Upper lobe of right lung (tissue), 1 donor: Measurements from ENCODE around the gene HDGFL2. TPM values are rescaled to one million over a fixed set of nuclear protein-coding genes. Genes with fewer than 3 reads are reported as not detected.

Experiments
- ATAC-seq: fragments of 200-7000 bp; cut with Tn5 transposase; one replicate; pipeline ENCODE4 v1.9.1; 2020; ENCODE audit warnings: mild to moderate bottlenecking, moderate library complexity
- DNase-seq: peaks from one replicate; pipeline ENCODE4 v3.0.0-alpha.2; 2020
- H3K27ac ChIP-seq: fragments of 200-600 bp; one replicate; pipeline ENCODE4 v1.8.0; 2022
- H3K27me3 ChIP-seq: fragments of 200-600 bp; one replicate; pipeline ENCODE4 v1.8.0; 2022; ENCODE audit warnings: mild to moderate bottlenecking
- H3K36me3 ChIP-seq: fragments of 200-600 bp; one replicate; pipeline ENCODE4 v1.8.0; 2022
- H3K4me1 ChIP-seq: fragments of 200-600 bp; one replicate; pipeline ENCODE4 v1.8.0; 2022
- H3K4me3 ChIP-seq: fragments of 200-600 bp; one replicate; pipeline ENCODE4 v1.8.0; 2022; ENCODE audit warnings: mild to moderate bottlenecking
- H3K9me3 ChIP-seq: fragments of 200-600 bp; one replicate; pipeline ENCODE4 v1.8.0; 2022
- intact Hi-C: fragments of 100-400 bp; cut with DNase I; formaldehyde crosslinking; loops from one replicate; pipeline ENCODE4 v1.11.0; 2022
- total RNA-seq: library from RNA; stranded (reverse); fragmentation: NEBNext Ultra II Directional; extraction: Animal tissue kit (Norgen Biotek cat#: 25700); gene quantifications from one replicate; pipeline ENCODE4 v1.2.1, GENCODE V29; 2021
- TF ChIP-seq, protein P1 (sequence below): fragments of 200-600 bp; IDR thresholded peaks from one replicate; pipeline ENCODE4 v1.8.0; 2022; ENCODE audit warnings: antibody characterized with exemption
- donor health status: DM: no; HTN: yes; CAD: no; lungs with severe emphysema.

The HDGFL2 gene
- total RNA-seq, 1 donor from 2014 or later = 30.6 TPM

DNA sequence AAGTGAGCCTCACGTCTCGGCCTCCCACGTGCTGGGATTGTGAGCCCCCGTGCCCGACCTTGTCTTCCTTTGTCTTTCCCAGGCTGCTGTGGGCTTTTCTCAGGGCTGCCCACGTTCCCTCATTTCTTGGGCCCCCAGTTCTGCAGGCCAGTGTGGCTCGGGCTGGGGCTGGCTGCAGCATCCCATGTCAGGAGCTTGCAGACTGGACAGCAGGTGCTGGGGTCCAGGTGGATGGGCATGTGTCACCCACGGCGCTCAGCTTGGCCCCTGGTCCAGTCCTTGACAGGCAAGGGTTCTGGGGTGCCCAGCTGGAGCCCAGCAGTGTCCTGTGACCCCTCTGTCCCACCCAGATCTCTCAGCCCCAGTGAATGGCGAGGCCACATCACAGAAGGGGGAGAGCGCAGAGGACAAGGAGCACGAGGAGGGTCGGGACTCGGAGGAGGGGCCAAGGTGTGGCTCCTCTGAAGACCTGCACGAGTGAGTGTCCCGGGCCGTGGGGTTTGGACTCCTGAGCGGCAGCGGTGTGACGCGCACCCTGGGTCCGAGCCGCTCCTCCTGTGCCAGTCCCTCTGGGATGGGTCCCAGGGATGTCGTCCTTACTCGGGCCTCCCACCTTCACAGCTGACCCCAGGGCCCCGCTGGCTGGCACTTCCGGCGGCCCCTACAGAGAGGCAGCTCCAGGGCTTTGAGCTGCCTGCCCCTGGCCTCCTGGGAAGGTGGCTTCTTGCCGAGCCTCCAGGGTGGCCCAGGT, 28.9 kb downstream of the HDGFL2 start:
- peaks cover 49% of the 10 kb centered on the region for H3K36me3 ChIP-seq
- no peak overlapping the region for H3K4me3 ChIP-seq
- no peaks in the 10 kb centered on the region for H3K4me1 ChIP-seq
- intact Hi-C loops = no loop called here
- no peak overlapping the region for H3K27ac ChIP-seq
- no peak for ATAC-seq
- H3K9me3 ChIP-seq = no peaks in the 10 kb centered on the region
- TF ChIP-seq, protein P1, sequence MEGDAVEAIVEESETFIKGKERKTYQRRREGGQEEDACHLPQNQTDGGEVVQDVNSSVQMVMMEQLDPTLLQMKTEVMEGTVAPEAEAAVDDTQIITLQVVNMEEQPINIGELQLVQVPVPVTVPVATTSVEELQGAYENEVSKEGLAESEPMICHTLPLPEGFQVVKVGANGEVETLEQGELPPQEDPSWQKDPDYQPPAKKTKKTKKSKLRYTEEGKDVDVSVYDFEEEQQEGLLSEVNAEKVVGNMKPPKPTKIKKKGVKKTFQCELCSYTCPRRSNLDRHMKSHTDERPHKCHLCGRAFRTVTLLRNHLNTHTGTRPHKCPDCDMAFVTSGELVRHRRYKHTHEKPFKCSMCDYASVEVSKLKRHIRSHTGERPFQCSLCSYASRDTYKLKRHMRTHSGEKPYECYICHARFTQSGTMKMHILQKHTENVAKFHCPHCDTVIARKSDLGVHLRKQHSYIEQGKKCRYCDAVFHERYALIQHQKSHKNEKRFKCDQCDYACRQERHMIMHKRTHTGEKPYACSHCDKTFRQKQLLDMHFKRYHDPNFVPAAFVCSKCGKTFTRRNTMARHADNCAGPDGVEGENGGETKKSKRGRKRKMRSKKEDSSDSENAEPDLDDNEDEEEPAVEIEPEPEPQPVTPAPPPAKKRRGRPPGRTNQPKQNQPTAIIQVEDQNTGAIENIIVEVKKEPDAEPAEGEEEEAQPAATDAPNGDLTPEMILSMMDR = no peak
- no peak for DNase-seq
- no peaks in the 10 kb centered on the region for H3K27me3 ChIP-seq

DNA sequence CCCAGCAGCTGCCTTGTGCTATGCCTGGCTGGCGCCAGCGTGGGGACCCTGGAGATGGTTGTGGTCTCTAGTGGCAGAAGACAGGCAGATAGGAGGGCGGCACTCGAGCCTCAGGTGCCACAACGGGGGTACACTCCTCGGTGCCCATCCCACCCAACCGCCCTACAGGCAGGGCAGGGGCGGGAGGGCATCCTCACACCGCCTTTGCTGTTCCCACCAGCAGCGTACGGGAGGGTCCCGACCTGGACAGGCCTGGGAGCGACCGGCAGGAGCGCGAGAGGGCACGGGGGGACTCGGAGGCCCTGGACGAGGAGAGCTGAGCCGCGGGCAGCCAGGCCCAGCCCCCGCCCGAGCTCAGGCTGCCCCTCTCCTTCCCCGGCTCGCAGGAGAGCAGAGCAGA, 29.6 kb downstream of the HDGFL2 start:
- Histone ChIP-seq H3K4me3 (no peak overlapping the region), H3K9me3 (no peaks in the 10 kb centered on the region), H3K4me1 (no peaks in the 10 kb centered on the region), H3K27me3 (no peaks in the 10 kb centered on the region), H3K36me3 (peaks cover 43% of the 10 kb centered on the region), H3K27ac (no peak overlapping the region)
- ATAC-seq = no peak
- intact Hi-C loops = no loop called here
- no peak for DNase-seq
- TF ChIP-seq, protein P1 = no peak

DNA sequence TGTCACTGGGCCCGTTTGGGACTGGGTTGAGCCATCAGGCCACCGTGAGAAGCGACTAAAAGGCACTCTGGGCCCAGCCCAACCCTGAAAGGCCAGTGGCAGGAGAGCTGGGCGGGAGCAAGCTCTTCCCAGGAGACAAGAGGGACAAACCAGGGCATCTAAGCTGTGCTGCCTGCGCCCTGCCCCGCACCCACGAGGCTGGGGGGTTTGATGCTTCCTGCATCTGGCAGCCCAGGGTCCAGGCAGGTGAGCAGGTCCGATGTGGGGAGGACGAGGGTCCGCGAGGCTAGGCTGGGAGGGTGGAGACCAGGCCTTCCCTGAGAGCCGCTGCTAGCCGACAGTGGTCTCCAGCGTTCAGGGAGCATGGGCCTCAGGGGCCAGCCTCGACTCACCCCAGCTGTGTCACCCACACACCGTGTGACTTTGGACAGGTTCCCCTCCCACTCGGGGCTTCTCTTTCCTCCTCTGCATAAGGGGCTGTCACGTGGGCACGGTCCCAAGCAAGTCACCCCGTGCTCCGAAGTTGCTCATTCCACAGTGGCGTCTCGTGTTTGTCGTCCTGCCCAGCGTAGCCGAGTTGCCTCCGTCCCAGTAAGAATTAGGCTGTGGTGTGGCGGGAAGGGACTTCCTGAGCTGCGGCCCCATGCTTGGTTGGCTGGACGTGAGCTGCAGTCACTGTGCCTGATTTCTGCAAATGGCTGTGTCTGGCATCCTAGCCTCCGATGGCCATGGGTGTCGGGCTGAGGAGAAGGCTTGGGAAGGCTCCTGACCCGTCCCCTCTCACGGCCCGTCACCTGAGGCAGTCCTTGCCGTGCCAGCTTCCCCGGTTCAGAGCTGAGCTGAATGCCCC, 30.4 kb downstream of the HDGFL2 start:
- Histone ChIP-seq H3K4me3 (no peak overlapping the region), H3K9me3 (no peaks in the 10 kb centered on the region), H3K27ac (no peak overlapping the region), H3K27me3 (no peaks in the 10 kb centered on the region), H3K4me1 (no peaks in the 10 kb centered on the region), H3K36me3 (peaks cover 34% of the 10 kb centered on the region)
- TF ChIP-seq, protein P1 = no peak
- DNase-seq (no peak), ATAC-seq (no peak)
- intact Hi-C loops = no loop called here

DNA sequence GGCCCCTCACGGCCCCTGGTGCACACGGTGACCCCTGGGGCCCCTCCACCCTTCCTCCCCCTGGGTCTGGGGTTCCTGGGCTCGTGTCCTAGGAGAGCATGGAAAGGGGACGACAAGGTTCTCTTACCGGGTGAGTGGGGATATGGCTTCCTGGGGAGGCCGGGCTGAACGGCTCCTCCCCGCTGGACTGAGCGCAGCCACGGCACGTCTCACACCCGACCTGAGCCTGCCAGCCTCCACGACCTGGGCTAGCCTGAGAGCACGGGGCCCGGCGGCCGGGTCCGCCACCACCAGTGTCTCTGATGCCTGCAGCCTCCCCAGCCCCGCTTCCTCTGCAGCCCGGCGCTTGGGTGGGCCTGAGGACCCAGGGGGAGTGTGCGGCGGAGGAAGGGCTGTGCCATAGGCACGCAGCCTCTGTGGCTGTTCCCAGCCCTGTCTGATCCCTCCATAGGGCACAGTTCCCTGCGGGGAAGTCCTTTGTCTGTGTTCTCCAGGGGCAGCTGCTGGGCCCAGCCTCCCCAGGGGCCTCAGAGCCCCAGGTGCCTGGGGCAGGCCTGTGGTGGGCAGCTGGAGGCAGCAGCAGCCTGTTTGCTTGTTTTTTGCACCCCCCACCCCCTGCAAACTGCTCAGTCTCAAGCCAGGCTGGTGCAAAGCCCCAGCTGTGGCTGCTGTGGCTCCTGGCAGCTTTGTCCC, 31.2 kb downstream of the HDGFL2 start:
- Histone ChIP-seq H3K4me3 (no peak overlapping the region), H3K27me3 (no peaks in the 10 kb centered on the region), H3K9me3 (no peaks in the 10 kb centered on the region), H3K27ac (no peak overlapping the region), H3K36me3 (peaks cover 27% of the 10 kb centered on the region), H3K4me1 (no peaks in the 10 kb centered on the region)
- TF ChIP-seq, protein P1 = no peak
- ATAC-seq (no peak), DNase-seq (no peak)
- intact Hi-C loops = no loop called here

DNA sequence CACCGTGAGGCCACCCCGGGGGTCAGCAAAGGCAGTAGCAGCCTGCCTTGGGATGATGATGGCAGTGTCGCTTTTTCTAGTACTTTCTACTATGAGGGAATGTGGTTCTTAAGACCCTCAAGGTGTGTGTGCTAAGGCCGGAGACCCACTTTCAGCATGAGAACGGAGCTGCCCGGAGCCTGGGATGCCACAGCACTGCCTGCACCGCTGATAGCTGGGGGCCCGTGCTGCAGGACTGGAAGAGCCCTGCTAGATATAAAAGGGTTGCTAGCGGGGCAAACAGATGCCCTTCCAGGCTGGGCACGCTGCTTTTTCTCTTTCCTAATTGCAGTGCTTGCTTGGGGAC, 31.7 kb downstream of the HDGFL2 start:
- no peaks in the 10 kb centered on the region for H3K4me1 ChIP-seq
- H3K9me3 ChIP-seq = no peaks in the 10 kb centered on the region
- TF ChIP-seq, protein P1 = no peak
- no peak overlapping the region for H3K4me3 ChIP-seq
- no peaks in the 10 kb centered on the region for H3K27me3 ChIP-seq
- intact Hi-C loops = no loop called here
- ATAC-seq (no peak), DNase-seq (no peak)
- peaks cover 22% of the 10 kb centered on the region for H3K36me3 ChIP-seq
- no peak overlapping the region for H3K27ac ChIP-seq
